ENCODE measurements around the gene LGSN.
A peak's percentile ranks its signal among the peaks of the same experiment; 100 is the strongest.
"Not testable (repeated sequence)": the region's sequence is repeated elsewhere in the genome, so short reads cannot be mapped to it uniquely, and the experiment has no call there.

The LGSN gene, protein sequence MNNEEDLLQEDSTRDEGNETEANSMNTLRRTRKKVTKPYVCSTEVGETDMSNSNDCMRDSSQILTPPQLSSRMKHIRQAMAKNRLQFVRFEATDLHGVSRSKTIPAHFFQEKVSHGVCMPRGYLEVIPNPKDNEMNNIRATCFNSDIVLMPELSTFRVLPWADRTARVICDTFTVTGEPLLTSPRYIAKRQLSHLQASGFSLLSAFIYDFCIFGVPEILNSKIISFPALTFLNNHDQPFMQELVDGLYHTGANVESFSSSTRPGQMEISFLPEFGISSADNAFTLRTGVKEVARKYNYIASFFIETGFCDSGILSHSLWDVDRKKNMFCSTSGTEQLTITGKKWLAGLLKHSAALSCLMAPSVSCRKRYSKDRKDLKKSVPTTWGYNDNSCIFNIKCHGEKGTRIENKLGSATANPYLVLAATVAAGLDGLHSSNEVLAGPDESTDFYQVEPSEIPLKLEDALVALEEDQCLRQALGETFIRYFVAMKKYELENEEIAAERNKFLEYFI

DNA sequence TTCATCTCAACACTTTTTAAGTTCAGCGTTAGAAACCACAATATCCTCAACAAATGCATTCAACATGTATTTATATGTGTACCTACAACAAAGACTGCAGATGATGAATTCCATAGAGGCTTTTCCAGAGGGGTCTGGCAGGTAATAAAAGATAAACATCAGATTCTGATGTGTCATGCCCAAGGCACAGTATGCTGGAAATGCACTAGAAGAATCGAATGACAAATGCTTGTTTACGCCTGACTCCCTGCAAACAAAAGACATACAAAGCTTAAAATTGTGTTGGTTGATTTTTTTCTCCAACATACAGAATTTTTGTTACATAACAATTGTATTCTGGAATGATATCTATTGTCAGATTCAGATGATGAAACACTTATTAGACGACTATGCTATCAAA lies at the start of gene LGSN:
Gene LGSN (minus strand): TSS at position 45 of the 400 bp plus-strand sequence. CDS start 40 bp downstream, at position 5.
- in situ Hi-C loops (cut with MboI; ENCODE audit: low pct_unique_long_range_greater_than_20kb, low sequenced_read_pairs): no loop called here
- DNase-seq: no peak

DNA sequence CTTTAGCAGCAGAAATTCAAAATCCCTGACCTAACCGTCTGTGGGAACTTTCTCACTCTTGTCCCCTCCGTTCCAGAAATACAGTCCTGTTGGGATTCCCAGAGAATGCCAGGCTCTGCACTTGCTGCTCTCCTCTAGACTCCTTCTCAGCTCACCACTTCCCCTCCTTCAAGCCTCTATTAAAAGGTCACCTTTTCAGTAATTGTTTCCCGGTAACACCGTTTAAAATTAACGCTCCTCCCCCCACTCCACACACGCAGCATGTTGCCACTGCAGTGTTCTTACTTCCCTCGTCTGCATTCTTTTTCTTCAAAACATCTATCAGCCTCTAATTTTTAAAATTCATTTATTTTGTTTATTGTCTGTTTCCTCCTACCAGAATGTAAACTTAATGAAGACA lies 48.6 kb upstream of the LGSN start:
- DNase-seq: no peak
- in situ Hi-C loops (cut with MboI; ENCODE audit: low pct_unique_long_range_greater_than_20kb, low sequenced_read_pairs): no loop called here

DNA sequence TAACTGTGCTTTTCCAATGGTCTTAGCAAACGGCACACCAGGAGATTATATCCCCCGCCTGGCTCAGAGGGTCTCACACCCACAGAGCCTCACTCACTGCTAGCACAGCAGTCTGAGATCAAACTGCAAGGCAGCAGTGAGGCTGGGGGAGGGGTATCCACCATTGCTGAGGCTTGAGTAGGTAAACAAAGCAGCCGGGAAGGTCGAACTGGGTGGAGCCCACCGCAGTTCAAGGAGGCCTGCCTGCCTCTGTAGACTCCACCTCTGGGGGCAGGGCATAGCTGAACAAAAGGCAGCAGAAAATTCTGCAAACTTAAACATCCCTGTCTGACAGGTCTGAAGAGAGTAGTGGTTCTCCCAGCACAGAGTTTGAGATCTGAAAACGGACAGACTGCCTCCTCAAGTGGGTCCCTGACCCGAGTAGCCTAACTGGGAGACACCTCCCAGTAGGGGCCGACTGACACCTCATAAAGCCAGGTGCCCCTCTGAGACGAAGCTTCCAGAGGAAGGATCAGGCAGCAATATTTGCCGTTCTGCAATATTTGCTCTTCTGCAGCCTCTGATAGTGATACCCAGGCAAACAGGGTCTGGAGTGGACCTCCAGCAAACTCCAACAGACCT lies 42.8 kb upstream of the LGSN start:
- DNase-seq; in situ Hi-C loops (cut with MboI; ENCODE audit: low pct_unique_long_range_greater_than_20kb, low sequenced_read_pairs): not testable (repeated sequence)

DNA sequence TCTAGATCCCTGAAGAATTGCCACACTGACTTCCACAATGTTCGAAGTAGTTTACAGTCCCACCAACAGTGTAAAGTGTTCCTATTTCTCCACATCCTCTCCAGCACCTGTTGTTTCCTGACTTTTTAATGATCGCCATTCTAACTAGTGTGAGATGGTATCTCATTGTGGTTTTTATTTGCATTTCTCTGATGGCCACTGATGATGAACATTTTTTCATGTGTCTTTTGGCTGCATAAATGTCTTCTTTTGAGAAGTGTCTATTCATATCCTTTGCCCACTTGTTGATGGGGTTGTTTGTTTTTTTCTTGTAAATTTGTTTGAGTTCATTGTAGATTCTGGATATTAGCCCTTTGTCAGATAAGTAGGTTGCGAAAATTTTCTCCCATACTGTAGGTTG lies 37.6 kb upstream of the LGSN start:
- DNase-seq; in situ Hi-C loops (cut with MboI; ENCODE audit: low pct_unique_long_range_greater_than_20kb, low sequenced_read_pairs): not testable (repeated sequence)

DNA sequence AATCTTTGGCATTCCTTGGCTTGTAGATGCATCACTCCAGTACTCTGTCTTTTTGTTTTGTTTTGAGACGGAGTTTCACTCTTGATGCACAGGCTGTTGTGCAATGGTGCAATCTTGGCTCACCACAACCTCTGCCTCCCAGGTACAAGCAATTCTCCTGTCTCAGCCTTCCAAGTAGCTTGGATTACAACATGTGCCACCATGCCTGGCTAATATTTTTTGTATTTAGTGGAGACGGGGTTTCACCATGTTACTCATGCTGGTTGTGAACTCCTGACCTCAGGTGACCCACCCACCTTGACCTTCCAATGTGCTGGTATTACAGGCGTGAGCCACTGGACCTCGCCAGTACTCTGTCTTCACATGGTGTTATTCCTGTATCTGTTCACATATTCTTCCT lies 35.8 kb upstream of the LGSN start:
- in situ Hi-C loops (cut with MboI; ENCODE audit: low pct_unique_long_range_greater_than_20kb, low sequenced_read_pairs): no loop called here
- DNase-seq: no peak

DNA sequence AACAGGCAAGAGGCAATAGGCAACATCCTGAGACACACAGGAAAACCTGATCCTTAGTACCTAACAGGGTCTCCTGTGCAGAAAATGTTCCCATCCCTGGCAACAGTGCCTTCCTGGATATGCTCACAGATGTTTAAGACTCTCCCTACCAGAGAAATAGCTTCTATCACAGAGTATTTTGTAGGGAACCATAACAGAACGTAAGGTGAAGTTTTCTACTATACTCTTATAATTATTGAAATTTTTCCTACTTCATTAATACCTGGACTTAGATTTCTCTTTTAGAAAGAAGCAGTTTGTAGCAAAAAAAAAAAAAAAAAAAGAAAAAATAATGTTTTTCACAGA lies 33.5 kb upstream of the LGSN start:
- in situ Hi-C loops (cut with MboI; ENCODE audit: low pct_unique_long_range_greater_than_20kb, low sequenced_read_pairs): no loop called here
- DNase-seq: no peak

DNA sequence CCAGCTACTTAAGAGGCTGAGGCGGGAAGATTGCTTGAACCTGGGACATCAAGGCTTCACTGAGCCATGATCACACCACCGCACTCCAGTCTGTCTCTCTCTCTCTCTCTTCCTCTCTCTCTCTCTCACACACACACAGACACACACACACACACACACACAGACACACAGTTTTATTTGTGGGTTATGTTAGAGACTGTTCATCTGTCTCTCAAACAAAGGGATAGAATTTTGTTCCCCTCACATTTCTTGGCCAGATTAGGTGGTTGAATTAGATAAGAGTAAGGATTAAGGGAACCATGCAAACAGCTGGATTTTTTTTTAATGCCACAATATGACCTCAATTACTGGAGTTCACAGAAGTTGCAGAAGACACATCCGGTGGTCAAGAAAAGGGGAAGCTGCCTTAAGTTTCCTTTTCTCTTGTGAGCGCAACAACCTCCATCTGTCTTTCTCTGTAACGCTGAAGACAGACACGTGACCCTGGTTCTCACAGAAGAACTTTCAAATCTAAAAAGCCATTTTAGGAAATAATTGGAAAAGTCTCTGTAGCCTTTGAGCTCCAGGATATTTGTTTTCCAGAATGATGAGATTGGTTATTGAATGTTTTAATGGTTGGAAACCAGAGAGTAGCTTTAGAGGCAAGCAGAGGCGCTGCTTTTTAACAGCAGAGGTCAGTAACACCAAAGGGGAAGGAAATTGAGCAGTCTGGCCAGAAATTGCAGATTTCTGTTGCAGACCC lies 32.9 kb upstream of the LGSN start:
- in situ Hi-C loops (cut with MboI; ENCODE audit: low pct_unique_long_range_greater_than_20kb, low sequenced_read_pairs): no loop called here
- DNase-seq: peak; percentile 94

DNA sequence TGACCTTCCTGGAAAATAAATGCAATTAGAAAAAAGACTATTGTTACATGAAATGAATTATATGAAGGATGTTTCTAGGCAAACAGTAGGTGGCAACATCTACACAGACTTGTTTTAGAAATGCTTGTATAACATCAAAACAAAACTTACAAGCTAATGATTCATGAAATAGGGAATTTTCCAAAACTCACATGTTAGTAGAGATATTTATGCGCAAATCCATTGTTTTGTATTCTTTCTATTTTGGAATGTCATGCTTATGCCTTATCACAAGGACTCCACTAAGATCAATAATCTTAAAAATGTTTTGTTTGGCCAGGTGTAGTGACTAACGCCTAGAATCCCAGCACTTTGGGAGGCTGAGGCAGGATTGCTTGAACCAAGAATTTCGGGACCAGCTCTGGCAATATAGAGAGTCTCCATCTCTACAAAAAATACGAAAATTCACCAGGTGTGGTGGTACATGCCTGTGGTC lies 32.3 kb upstream of the LGSN start:
- in situ Hi-C loops (cut with MboI; ENCODE audit: low pct_unique_long_range_greater_than_20kb, low sequenced_read_pairs): no loop called here
- DNase-seq: no peak

DNA sequence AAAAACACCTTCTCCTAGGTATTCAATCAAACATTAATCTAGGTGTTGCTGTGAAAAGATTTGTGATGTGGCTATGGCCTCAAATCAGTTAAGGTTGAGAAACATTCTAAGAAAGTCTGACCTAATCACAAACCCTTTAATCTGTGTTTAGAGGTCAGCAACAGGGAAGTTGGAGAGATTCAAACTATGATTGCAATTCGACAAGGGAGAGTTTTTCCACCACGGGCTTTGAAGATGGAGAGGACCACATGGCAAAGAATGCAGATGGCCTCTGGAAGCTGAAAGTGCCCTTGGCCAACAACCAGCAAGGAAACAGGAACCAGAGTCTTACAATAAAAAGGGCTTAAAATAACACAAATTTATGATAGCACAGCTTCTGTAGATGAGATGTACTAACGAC lies 29.6 kb upstream of the LGSN start:
- in situ Hi-C loops (cut with MboI; ENCODE audit: low pct_unique_long_range_greater_than_20kb, low sequenced_read_pairs): no loop called here

DNA sequence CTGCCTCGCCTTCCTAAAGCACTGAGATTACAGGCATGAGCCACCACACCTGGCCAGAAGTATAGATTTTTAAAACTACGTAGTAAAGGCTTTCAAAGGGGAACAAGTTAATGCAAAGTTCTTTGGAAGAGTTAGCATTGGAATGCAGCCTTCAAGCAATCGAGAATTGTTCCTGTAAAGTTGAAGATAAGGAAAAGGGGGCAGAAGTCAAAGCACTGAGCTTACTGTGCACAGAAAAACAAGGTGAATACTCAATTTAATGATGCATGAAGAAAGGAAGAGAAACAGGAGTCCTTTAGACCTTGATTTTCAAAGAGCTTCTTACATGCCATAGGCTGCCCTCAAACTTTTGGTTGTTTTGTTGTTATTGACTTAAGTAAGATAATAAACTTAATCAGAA lies 29.1 kb upstream of the LGSN start:
- DNase-seq: no peak
- in situ Hi-C loops (cut with MboI; ENCODE audit: low pct_unique_long_range_greater_than_20kb, low sequenced_read_pairs): no loop called here

More for the DNA sequence above, 29.6 kb upstream of the LGSN start:
- DNase-seq: peak; percentile 32

DNA sequence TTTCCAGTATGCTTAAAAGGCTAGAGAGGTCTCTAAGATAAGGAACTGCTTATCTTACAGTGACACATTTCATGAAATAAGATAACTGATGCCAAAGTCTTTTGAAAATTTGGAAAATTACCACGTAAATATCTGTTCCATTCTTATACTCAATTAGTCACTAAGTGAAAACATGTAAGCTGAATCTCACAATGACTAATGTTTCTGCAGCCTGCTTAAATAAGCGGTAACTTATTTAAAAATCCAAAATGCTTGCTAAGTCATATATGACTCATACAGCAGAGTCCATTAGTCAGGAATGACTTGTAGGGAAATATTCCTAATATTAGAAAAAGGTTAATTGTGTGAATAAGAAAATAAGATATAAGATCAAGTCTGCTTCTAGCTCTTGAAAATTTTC lies 27.8 kb upstream of the LGSN start:
- in situ Hi-C loops (cut with MboI; ENCODE audit: low pct_unique_long_range_greater_than_20kb, low sequenced_read_pairs): no loop called here
- DNase-seq: no peak

DNA sequence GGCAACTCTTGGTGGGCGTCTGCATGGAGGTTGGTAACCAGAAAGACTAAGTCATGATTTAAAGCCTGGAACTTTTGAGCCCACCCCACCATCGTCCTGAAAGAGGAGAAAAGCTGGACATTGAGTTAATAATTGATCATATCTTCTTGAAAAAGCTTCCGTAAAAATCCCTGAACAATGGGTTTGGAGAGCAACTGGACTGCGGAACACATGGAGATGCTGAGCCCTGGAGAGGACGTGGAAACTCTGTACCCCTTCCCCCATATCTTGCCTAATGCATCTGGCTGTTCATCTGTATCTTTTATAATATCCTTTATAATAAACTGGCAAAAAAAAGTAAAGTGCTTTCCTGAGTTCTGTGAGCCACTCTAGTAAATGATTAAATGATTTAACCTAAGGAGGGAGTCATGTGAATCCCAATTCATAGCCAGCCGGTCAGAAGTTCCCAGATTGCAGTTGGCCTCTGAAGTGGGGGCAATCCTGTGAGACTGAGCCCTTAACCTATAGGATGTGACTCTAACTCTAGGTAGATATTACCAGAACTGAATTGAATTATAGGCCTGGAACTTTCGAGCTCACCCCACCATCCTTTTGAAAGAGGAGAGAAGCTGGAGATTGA lies 26.5 kb upstream of the LGSN start:
- in situ Hi-C loops (cut with MboI; ENCODE audit: low pct_unique_long_range_greater_than_20kb, low sequenced_read_pairs): no loop called here
- DNase-seq: no peak

DNA sequence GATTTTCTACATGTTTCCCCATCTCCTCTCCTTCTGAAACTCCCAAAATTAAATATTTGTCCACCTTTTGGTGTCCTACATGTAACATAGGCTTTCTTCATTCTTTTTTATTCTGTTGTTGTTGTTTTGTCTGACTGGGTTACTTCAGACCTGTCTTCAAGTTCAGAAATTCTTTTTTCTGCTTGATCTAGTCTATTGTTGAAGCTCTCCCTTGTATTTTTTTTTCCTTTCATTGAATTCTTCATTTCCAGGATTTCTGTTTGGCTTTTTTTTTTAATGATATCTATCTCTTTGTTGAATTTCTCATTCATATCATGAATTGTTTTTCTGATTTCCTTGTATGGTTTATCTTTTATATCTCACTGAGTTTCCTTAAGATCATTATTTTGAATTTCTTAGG lies 20.6 kb upstream of the LGSN start:
- in situ Hi-C loops (cut with MboI; ENCODE audit: low pct_unique_long_range_greater_than_20kb, low sequenced_read_pairs): no loop called here
- no peak for DNase-seq

DNA sequence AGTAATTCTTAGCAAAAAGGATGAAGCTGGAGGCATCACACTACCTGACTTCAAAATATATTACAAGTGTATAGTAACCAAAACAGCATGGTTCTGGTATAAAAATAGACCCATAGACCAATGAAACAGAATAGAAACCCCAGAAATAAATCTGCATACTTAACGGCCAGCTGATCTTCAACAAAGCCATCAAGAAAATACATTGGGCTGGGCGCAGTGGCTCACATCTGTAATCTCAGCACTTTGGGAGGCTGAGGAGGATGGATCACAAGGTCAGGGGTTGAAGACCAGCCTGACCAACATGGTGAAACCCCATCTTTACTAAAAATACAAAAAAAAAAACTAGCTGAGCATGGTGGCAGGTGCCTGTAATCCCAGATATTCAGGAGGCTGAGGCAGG lies 14.9 kb upstream of the LGSN start:
- DNase-seq; in situ Hi-C loops (cut with MboI; ENCODE audit: low pct_unique_long_range_greater_than_20kb, low sequenced_read_pairs): not testable (repeated sequence)

DNA sequence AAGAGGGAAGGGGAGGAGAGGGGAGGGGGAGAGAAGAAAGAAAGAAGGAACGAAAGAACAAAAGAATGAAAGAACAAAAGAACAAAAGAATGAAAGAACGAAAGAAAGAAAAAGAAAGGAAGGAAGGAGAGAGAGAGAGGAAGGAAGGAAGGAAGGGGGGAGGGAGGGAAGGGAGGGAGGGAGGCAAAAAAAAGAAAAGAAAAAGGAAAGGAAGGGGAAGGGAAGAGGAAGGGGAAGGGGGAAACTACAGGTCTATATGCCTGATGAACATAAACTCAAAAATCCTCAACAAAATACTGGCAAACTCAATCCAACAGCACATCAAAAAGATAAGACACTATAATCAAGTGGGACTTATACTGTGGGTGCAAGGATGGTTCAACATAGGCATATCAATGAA lies 13.7 kb upstream of the LGSN start:
- in situ Hi-C loops (cut with MboI; ENCODE audit: low pct_unique_long_range_greater_than_20kb, low sequenced_read_pairs): no loop called here
- DNase-seq: no peak

DNA sequence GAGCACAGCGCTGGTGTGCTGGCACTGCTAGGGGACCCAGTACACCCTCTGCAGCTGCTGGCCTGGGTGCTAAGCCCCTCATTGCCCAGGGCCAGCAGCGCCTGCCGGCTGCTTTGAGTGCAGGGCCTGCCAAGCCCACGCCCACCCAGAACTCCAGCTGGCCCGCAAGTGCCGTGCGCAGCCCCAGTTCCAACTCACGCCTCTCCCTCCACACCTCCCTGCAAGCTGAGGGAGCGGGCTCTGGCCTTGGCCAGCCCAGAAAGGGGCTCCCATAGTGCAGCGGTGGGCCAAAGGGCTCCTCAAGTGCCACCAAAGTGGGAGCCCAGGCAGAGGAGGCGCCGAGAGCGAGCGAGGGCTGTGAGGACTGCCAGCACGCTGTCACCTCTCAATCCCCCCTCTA lies 6.8 kb upstream of the LGSN start:
- in situ Hi-C loops (cut with MboI; ENCODE audit: low pct_unique_long_range_greater_than_20kb, low sequenced_read_pairs); DNase-seq: not testable (repeated sequence)

DNA sequence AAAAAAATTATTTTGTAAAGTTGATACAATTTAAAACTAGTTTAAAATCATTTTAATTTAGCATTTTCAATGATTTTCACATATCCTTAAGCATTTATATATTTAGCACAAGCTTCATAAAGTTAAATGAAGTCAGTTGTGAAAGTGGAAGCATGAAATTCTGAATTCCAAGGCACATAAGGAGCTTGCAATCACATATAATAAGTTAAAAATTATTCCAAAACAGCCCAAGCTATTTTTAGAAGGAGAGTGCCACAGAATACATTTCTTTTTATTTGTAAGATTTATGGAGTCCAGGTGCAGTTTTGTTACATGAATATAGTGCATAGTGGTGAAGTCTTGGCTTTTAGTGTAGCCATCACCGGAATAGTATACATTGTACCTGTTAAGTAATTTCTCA lies 3.2 kb upstream of the LGSN start:
- DNase-seq: no peak
- in situ Hi-C loops (cut with MboI; ENCODE audit: low pct_unique_long_range_greater_than_20kb, low sequenced_read_pairs): no loop called here

DNA sequence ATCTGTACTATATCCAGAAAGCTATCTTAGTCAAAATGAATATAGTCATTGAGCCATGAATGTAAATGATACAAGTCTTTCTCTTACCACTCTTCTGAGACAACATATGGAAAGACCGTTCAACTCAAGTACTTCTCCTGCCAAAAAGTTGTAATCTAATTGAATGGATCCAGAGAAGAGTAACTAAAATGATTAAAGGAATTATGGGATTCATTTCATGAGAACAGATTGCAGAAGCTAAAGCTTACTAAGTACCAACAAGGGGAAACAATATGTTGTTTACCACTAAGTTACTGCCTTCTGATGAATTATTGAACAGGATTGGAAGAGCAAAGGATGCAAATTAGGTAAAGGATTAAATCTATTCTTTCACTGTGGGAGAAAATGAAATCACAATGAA lies 2.0 kb upstream of the LGSN start:
- no peak for DNase-seq
- in situ Hi-C loops (cut with MboI; ENCODE audit: low pct_unique_long_range_greater_than_20kb, low sequenced_read_pairs): no loop called here

DNA sequence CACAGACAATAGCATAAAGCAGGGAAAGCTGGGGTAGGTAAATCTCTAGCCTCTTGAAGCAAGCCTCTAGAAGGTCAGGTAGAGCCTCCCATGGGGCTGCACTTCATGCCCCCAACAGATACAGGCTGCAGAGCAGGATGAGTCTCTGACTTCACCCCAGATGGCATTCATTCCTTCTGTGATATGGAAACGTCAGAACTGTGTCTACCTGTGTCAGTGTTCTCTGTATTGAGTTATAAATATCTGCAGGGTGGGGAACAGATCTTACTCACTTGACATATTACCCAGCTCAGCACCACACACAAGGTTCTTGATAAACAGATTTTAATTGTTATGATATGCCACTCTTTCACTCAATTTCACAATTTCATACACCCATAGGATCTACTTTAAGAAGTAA lies 2.1 kb downstream of the LGSN start:
- in situ Hi-C loops (cut with MboI; ENCODE audit: low pct_unique_long_range_greater_than_20kb, low sequenced_read_pairs): no loop called here
- no peak for DNase-seq

DNA sequence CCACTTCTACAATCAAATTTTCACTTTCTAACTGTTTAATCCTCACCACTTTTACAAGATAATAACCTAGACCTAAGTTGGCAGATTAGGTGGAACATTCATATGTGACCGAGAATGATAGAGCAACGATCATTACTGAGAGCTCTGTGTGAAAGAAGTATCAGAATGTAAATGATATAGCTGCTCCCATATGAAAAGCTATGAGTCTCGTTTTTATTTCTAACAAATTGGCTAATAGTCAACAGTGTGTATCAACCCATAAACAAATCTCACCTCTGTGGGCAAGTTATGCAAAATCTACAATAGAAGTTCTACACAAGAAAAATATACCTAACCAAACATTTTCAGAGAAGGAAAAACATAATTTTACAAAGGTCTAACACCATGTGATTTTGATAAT lies 3.7 kb downstream of the LGSN start:
- no peak for DNase-seq
- in situ Hi-C loops (cut with MboI; ENCODE audit: low pct_unique_long_range_greater_than_20kb, low sequenced_read_pairs): no loop called here

All from KBM-7 (cell line).